22Rv1 (cell line): ENCODE measurements around the gene GNG7.

ENCODE experiments used
- ZFX ChIP-seq: fragments of 450-650 bp; IDR thresholded peaks from 2 replicates; pipeline ENCODE4 v1.6.1; 2017; ENCODE audit warnings: antibody characterized with exemption, borderline replicate concordance
- TF ChIP-seq, protein P1 (sequence below): fragments of 450-650 bp; IDR thresholded peaks from 2 replicates; pipeline ENCODE4 v1.5.1; 2017; ENCODE audit warnings: mild to moderate bottlenecking

GRCh38 chr19:2653218-2653617 is 49.3 kb downstream of the GNG7 start:
- TF ChIP-seq, protein P1, sequence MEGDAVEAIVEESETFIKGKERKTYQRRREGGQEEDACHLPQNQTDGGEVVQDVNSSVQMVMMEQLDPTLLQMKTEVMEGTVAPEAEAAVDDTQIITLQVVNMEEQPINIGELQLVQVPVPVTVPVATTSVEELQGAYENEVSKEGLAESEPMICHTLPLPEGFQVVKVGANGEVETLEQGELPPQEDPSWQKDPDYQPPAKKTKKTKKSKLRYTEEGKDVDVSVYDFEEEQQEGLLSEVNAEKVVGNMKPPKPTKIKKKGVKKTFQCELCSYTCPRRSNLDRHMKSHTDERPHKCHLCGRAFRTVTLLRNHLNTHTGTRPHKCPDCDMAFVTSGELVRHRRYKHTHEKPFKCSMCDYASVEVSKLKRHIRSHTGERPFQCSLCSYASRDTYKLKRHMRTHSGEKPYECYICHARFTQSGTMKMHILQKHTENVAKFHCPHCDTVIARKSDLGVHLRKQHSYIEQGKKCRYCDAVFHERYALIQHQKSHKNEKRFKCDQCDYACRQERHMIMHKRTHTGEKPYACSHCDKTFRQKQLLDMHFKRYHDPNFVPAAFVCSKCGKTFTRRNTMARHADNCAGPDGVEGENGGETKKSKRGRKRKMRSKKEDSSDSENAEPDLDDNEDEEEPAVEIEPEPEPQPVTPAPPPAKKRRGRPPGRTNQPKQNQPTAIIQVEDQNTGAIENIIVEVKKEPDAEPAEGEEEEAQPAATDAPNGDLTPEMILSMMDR = no peak
- TF ChIP-seq ZFX = no peak
